ENCODE data around the gene PDK1. TPM values are rescaled to one million over a fixed set of nuclear protein-coding genes. Genes with fewer than 3 reads are reported as not detected.

Gene PDK1
- total and polyA plus RNA-seq, 2 donors from 2014 or later, result 4.6 to 19.2 TPM

DNA sequence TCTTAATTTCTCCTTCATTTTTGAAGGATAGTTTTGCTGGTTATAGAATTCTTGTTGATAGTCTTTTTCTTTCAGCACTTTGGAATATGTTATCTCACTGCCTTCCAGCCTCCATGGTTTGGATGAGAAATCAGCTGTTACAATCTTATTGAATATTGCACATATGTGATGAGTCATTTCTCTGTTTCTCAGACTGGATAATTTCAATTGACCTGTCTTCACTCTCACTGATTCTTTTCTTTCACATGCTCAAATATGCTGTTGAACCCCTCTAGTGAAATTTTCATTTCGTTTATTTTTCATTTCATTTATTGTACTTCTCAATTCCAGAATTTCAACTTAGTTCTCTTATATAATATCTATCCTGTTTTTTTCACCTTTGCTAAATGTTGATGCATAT lies 22.2 kb downstream of the PDK1 start:
- Histone ChIP-seq H3K36me3 (ENCODE audit: control insufficient read depth in 2 of 3, insufficient read depth in 3 of 3, low read length in 3 of 3) (peaks cover 0 to 2% (median 0%) of the 10 kb centered on the region in 3 donors), H3K4me3 (ENCODE audit: low read length in 3 of 3) (no peak overlapping the region), H3K9ac (ENCODE audit: low read length in 3 of 3) (no peak overlapping the region), H3K27ac (ENCODE audit: low read depth in 2 of 2, low read length in 2 of 2) (no peak overlapping the region), H3K27me3 (ENCODE audit: control insufficient read depth, insufficient read depth, low read length) (no peaks in the 10 kb centered on the region), H3K9me3 (ENCODE audit: control insufficient read depth in 2 of 3, insufficient read depth in 1 of 3, low read length in 3 of 3) (peaks cover 2 to 24% (median 5%) of the 10 kb centered on the region in 3 donors), H3K4me1 (ENCODE audit: control insufficient read depth in 2 of 3, insufficient read depth in 2 of 3, low read depth in 1 of 3, low read length in 3 of 3) (no peaks in the 10 kb centered on the region)
- DNase-seq (no peak), FAIRE-seq (no peak)
- intact Hi-C loops (cut with DNase I), result no loop called here
- TF ChIP-seq, protein P1, sequence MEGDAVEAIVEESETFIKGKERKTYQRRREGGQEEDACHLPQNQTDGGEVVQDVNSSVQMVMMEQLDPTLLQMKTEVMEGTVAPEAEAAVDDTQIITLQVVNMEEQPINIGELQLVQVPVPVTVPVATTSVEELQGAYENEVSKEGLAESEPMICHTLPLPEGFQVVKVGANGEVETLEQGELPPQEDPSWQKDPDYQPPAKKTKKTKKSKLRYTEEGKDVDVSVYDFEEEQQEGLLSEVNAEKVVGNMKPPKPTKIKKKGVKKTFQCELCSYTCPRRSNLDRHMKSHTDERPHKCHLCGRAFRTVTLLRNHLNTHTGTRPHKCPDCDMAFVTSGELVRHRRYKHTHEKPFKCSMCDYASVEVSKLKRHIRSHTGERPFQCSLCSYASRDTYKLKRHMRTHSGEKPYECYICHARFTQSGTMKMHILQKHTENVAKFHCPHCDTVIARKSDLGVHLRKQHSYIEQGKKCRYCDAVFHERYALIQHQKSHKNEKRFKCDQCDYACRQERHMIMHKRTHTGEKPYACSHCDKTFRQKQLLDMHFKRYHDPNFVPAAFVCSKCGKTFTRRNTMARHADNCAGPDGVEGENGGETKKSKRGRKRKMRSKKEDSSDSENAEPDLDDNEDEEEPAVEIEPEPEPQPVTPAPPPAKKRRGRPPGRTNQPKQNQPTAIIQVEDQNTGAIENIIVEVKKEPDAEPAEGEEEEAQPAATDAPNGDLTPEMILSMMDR (IDR thresholded peaks at IDR 0.05; ENCODE audit: borderline replicate concordance, extremely low read depth, insufficient read depth), result no peak

DNA sequence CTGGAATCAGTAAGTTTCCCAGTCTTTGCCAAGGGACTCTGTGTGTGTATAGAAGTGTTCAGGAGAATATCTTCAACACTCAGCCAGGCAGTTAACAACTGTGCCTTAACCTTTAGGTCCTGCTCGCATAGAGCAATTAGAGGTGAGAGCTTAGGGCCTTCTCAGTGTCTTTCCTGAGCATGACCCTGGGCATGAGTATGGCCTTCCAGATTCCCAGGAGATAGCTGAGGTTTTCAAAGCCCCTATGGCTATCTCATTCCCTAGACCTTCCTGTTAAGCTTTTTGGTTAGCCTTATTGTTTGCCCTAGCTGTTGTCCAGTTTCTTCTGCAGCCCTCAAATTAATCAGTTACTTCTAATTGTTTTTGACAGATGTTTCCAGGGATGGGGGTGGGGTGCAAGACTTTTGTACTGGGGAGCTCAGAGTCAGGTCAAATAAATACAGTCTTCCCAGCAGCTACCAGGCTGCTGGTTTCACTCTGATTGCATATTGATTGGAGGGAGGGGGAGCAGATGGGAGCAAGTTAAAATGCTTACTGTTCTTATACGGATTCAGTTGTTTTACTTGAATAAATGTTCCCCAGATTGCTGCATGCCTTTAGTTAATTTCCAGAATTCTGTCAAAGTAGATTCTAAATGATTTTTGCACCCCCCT lies 23.1 kb downstream of the PDK1 start:
- intact Hi-C loops (cut with DNase I), result no loop called here
- no peaks in the 10 kb centered on the region for H3K27me3 ChIP-seq (ENCODE audit: control insufficient read depth, insufficient read depth, low read length)
- no peak for FAIRE-seq
- no peaks in the 10 kb centered on the region for H3K4me1 ChIP-seq (ENCODE audit: control insufficient read depth in 2 of 3, insufficient read depth in 2 of 3, low read depth in 1 of 3, low read length in 3 of 3)
- DNase-seq, result no peak
- no peak overlapping the region for H3K4me3 ChIP-seq (ENCODE audit: low read length in 3 of 3)
- H3K36me3 ChIP-seq (ENCODE audit: control insufficient read depth in 2 of 3, insufficient read depth in 3 of 3, low read length in 3 of 3), result peaks cover 0 to 2% (median 0%) of the 10 kb centered on the region in 3 donors
- no peak overlapping the region for H3K27ac ChIP-seq (ENCODE audit: low read depth in 2 of 2, low read length in 2 of 2)
- TF ChIP-seq, protein P1 (IDR thresholded peaks at IDR 0.05; ENCODE audit: borderline replicate concordance, extremely low read depth, insufficient read depth), result no peak
- H3K9ac ChIP-seq (ENCODE audit: low read length in 3 of 3), result no peak overlapping the region
- peaks cover 2 to 24% (median 3%) of the 10 kb centered on the region in 3 donors for H3K9me3 ChIP-seq (ENCODE audit: control insufficient read depth in 2 of 3, insufficient read depth in 1 of 3, low read length in 3 of 3)

DNA sequence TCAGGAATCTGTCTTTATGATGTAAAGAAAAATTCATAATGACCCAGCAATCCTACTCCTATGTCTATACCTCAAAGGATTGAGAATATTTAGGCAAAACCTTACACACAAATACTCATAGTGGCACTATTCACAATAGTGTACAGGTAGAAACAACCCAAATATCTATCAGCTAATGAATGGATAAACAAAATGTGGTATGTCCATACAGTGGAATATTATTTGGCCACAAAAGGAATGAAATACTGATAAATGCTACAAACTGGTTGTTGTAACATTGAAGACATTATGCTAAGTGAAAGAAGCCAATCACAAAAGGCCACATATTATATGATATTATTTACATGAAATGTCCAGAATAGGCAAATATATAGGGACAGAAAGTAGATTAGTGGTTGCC lies 24.7 kb downstream of the PDK1 start:
- DNase-seq, result no peak
- FAIRE-seq, result no peak
- no peak overlapping the region for H3K27ac ChIP-seq (ENCODE audit: low read depth in 2 of 2, low read length in 2 of 2)

More for the DNA sequence above, 24.7 kb downstream of the PDK1 start:
- Histone ChIP-seq H3K9me3 (ENCODE audit: control insufficient read depth in 2 of 3, insufficient read depth in 1 of 3, low read length in 3 of 3) (peaks cover 0 to 15% (median 2%) of the 10 kb centered on the region in 3 donors), H3K4me1 (ENCODE audit: control insufficient read depth in 2 of 3, insufficient read depth in 2 of 3, low read depth in 1 of 3, low read length in 3 of 3) (no peaks in the 10 kb centered on the region), H3K27me3 (ENCODE audit: control insufficient read depth, insufficient read depth, low read length) (no peaks in the 10 kb centered on the region), H3K4me3 (ENCODE audit: low read length in 3 of 3) (no peak overlapping the region), H3K36me3 (ENCODE audit: control insufficient read depth in 2 of 3, insufficient read depth in 3 of 3, low read length in 3 of 3) (peaks cover 0 to 2% (median 0%) of the 10 kb centered on the region in 3 donors), H3K9ac (ENCODE audit: low read length in 3 of 3) (no peak overlapping the region)
- TF ChIP-seq, protein P1 (IDR thresholded peaks at IDR 0.05; ENCODE audit: borderline replicate concordance, extremely low read depth, insufficient read depth), result no peak
- intact Hi-C loops (cut with DNase I), result no loop called here
